ENCODE data around the gene APOL5. TPM values are rescaled to one million over a fixed set of nuclear protein-coding genes. Genes with fewer than 3 reads are reported as not detected.

APOL5 gene
- total RNA-seq, 2 donors from 2014 or later, result not detected

DNA sequence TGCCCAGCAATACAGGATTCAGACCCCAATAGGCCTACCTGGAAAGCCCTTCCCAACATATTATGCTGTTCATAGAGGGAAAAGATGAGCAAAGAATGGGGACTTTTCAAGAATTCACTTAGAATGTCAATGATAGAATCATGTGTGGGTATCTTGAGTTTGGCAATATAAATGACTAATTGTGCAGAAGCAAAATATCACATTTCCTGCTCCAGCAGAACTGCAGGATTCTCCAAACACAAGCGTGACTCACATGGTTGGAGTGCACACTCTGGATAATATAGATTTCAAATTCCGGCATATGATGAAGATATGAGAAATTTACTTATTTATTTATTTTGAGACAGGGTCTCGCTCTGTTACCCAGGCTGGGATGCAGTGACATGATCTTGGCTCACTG is 12.5 kb upstream of the APOL5 start:
- intact Hi-C loops (cut with DNase I), result no loop called here
- DNase-seq (ENCODE audit: low spot score), result no peak

DNA sequence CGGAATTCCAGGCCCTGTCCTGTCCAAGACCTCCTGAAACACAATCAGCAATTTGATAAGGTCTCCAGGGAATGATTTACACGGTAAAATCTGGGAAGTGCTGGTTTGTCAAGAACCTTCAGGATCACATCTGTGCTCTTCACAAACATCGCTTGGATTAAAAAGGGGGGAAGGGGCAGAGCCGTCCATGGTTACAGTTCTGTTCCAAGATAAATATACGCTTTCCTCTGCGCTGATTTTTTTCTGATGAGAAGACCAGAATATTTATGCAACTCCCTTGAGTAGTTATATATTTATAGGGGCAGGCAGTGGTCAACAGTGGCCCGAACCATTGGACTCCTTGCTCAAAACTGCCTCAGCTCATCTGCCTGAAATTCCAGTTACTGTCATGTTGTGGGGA is 9.2 kb upstream of the APOL5 start:
- no peak for DNase-seq (ENCODE audit: low spot score)
- intact Hi-C loops (cut with DNase I), result no loop called here

DNA sequence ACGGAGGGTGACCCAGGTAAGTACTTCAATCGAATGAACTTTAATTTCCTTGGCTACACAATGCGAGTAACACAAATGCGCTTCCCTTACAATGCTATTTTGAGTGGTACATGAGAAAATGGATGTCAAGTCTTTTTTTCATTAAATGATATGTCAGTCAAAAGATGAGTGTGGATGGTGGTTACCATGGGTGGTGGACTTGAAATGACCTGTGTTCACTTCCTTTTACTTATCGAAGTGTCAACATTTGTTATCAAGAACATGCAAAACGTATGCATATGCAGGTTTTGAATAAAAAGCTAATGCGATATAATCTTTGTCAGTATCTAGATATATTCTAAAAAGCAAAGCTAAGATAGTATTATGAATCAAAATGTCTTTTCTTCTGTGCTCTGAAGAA is 8.8 kb upstream of the APOL5 start:
- no peak for DNase-seq (ENCODE audit: low spot score)
- intact Hi-C loops (cut with DNase I), result no loop called here

DNA sequence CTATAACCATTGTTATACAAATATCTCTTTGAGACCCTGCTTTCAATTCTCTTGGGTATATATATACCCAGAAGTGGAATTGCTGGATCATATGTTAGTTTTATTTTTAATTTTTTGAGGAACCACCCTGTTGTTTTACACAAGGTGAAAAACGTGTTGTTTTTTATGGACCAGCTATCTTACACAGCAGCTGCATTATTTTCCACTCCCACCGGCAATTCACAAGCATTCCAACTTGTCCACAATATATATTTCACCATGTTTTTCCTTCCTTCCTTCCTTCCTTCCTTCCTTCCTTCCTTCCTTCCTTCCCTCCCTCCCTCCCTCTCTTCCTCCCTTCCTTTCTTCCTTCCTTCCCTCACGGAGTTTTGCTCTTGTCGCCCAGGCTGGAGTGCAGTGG is 6.3 kb upstream of the APOL5 start:
- no peak for DNase-seq (ENCODE audit: low spot score)
- intact Hi-C loops (cut with DNase I), result no loop called here

DNA sequence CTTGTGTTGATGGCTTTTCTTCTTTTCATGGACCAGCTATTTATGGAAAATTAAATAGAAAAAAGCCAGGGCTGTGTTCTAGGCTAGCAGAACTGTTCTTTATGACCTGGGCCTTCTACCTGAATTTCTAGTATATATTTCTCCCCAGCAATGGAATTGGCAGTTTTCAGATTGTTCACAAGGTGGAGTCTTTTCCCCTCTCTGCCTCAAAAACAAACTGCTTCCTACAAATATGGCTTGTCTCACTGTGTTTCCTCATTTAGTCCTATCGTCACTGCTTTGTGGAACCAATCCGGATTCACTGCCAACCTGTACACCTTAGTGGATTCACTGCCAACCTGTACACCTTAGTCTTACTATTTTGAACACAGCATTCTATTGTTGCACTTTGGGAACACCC is 5.0 kb upstream of the APOL5 start:
- no peak for DNase-seq (ENCODE audit: low spot score)
- intact Hi-C loops (cut with DNase I), result no loop called here

DNA sequence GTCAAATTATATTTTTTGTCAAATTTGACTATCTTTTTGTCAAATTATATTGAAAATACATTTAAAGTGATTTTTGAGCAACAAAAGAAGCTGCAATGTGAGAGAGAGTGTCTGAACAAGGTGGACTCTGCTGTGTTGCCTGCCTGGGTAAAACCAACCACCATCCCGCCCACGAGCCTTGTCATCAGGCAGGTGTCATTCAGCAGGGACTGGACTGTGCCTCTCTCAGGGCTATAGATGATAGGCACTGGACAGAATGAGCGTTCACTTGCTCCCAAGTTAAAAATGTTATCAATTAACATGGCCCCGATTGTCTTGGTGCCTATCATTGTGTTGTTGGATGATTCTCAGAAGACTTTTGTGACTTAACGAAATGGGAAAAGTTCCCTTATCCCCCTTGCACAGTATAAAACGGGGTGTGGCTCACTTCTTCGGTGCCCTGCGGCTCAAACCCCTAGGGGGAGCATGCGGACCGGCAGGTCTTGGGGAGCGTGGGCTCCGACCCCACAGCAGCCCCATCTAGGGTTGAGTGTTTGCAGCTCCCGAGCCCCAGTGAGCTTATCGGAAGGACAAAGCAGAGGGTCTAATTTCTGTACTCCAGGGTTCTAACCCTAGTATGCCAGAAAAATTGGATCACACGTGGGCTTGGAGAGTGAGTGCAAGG is 1.7 kb downstream of the APOL5 start:
- no peak for DNase-seq (ENCODE audit: low spot score)

DNA sequence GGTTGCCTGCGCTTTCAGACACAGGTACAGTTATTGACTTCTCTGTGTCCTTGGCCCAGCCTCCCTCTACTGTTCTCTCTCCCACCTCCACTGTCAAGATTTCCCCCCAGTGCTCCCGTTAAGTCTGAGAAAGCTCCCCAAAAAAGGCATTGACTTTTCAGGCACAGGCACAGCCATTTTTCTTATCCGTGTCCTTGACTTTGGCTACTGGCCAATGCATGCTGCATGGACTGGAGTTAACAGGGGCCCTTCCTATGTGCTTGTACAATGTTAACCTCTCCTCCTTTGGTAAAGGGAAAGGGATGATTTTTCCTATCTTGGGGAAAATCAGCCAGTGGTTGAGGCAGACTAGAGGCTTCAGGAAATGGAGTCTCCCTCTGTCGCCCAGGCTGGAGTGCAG is 4.3 kb downstream of the APOL5 start:
- intact Hi-C loops (cut with DNase I), result no loop called here
- no peak for DNase-seq (ENCODE audit: low spot score)

More for the DNA sequence above, 1.7 kb downstream of the APOL5 start:
- intact Hi-C loops (cut with DNase I), result no loop called here

DNA sequence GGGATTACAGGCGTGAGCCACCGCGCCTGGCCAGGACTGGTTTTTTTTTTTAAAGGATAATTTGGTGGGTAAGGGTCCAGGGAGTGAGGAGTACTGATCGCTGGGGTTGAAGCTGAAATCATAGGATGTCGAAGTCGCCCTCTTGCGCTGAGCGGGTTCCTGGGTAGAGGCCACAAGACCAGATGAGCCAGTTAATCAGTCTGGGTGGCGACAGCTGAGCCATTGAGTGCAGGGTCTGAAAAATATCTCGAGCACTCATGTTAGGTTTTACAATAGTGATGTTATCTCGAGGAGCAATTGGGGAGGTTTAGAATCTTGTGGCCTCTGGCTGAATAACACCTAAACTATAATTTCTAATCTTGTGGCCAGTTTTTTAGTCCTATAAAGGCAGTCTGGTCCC is 7.8 kb downstream of the APOL5 start:
- intact Hi-C loops (cut with DNase I), result no loop called here
- no peak for DNase-seq (ENCODE audit: low spot score)

DNA sequence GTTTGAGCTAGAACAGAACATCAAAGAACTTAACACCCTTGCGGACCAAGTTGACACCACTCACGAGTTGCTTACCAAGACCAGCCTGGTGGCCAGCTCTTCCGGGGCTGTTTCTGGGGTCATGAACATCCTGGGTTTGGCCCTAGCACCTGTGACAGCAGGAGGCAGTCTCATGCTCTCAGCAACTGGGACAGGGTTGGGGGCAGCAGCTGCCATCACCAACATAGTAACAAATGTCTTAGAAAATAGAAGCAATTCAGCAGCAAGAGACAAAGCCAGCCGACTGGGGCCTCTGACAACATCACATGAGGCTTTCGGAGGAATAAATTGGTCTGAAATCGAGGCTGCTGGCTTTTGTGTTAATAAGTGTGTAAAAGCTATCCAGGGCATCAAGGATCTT is 8.7 kb downstream of the APOL5 start:
- no peak for DNase-seq (ENCODE audit: low spot score)
- intact Hi-C loops (cut with DNase I), result no loop called here

DNA sequence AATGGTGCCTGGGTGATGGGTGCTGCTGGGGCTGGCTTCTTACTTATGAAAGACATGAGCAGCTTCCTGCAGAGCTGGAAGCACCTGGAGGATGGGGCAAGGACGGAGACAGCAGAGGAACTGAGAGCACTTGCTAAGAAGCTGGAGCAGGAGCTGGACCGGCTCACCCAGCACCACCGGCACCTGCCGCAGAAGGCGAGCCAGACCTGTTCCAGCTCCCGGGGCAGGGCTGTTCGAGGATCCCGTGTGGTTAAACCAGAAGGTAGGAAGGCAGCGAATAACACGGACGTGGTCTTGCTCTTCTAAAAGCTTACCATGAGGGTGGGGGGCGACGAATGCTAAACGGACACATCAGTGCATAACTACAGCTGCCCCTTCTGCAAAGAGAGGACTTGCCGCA is 9.3 kb downstream of the APOL5 start:
- DNase-seq (ENCODE audit: low spot score), result no peak
- intact Hi-C loops (cut with DNase I), result no loop called here

DNA sequence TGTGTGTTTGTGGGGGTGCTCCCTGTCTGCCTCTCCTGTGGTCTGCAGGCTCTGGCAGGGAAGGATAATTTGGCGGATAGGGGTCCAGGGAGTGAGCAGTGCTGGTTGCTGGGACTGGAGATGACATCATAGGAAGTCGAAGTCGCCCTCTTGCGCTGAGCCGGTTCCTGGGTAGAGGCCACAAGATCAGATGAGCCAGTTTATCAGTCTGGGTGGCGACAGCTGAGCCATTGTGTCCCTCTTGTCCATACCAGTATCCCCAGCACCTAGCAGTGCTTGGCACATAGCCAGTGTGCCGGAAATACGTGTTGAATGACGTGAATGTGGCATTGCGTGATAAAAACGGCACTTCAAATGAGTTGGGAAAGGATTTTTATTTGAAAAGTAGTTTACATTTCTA is 9.8 kb downstream of the APOL5 start:
- no peak for DNase-seq (ENCODE audit: low spot score)

DNA sequence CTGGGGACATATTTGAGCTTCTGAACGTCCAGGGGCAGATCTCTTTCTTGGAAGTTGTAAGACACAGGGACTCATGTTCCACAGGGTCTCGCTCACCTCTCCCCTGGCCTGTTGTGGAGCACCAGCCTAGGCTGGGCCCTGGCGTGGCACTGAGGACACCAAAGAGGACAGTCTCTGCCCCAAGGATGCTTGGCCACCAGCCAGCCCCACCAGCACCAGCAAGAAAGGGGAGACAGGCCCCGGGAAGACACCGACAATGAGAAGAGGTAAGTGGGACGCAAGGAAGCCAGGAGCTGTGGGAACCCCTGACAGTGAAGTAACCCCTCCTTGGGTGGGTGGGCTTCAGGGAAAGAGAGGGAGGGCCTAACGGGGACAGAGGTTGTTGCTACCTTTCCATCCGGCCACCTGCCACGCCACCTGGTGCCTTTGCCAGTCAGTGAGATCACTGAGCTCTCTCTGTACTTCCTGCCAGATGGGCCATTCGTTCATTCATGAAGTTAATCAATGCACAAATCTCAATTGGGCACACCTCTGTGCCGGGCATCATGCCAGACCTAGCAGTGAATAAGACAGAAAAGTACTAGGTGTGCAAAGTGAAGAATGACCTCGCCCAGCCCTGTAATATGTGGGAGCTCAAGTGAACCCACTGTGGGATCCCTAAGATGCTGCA is 11.1 kb downstream of the APOL5 start:
- intact Hi-C loops (cut with DNase I), result no loop called here

More for the DNA sequence above, 9.8 kb downstream of the APOL5 start:
- intact Hi-C loops (cut with DNase I), result no loop called here

DNA sequence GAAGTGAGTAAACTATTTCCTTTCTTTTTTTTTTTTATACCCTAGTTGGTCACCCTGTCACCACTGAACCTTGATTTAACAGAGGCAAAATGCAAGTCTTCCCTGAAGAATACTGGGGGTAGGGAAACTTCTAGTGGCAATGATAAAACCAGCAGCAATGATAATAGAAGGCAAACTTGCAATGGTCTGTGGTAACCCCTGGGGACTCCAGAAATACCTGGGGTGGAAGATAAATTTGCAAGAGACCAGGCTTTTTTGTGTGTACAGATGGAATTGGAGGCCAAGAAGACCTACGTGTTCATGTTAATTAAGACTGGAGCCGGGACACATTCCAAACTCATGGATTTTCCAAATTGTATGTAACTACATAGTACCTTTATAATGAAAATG is 11.6 kb downstream of the APOL5 start:
- intact Hi-C loops (cut with DNase I), result no loop called here
- no peak for DNase-seq (ENCODE audit: low spot score)

More for the DNA sequence above, 11.1 kb downstream of the APOL5 start:
- no peak for DNase-seq (ENCODE audit: low spot score)

DNA sequence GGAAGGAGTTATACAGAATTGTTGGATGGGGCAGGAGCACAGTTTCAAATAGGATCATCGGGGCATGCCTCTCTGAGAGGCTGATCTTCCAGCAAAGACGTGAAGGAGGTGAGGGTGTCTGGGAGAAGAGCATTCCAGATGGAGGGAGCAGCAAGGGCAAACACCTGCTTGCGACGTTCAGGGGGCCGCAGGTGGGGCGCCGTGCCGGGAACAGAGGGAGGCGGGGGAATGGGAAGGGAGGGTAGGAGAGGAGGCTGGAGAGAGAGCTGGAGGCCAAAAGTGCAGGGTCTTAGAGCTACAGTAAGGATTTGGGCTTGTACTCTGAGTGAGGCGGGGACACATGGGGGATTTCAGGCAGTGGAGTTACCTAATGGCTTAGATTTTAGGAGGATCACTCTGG is 13.6 kb downstream of the APOL5 start:
- intact Hi-C loops (cut with DNase I), result no loop called here
- no peak for DNase-seq (ENCODE audit: low spot score)

DNA sequence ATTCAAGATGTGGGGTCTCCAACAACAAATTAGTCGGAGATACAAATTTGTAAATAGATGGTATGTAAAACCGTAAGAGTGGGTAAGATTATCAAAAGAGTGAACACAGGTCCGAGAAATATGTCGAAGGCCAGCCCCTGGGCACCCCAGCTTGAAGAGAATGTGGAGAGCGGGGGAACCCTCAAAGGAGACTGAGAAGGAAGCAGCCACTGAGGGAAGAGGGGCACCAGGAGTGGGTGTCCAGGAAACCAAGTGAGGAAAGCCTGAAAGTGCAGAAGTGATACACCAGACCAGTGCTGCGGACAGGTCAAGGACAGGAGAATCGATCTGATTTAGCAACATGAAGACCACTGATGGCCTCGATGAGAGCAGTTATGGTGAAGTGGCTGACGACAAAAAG is 14.4 kb downstream of the APOL5 start:
- intact Hi-C loops (cut with DNase I), result no loop called here

DNA sequence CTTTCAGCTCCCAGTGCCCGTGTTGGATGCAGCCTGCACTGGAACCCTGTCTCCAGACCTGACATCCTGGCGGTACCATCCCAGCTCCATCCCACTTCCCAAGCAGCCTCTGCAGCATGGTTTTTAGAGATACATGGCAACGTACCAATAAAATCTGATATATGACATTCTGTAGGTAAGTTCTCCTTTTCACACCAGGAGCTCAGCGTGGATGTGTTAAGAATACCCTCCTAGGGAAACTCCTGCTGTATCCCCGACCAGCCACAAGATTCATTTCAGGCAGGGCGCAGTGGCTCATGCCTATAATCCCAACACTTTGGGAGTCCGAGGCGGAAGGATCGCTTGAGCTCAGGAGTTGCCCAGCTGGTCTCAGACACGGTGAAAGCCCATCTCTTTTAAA is 15.4 kb downstream of the APOL5 start:
- no peak for DNase-seq (ENCODE audit: low spot score)

More for the DNA sequence above, 14.4 kb downstream of the APOL5 start:
- DNase-seq (ENCODE audit: low spot score), result no peak

DNA sequence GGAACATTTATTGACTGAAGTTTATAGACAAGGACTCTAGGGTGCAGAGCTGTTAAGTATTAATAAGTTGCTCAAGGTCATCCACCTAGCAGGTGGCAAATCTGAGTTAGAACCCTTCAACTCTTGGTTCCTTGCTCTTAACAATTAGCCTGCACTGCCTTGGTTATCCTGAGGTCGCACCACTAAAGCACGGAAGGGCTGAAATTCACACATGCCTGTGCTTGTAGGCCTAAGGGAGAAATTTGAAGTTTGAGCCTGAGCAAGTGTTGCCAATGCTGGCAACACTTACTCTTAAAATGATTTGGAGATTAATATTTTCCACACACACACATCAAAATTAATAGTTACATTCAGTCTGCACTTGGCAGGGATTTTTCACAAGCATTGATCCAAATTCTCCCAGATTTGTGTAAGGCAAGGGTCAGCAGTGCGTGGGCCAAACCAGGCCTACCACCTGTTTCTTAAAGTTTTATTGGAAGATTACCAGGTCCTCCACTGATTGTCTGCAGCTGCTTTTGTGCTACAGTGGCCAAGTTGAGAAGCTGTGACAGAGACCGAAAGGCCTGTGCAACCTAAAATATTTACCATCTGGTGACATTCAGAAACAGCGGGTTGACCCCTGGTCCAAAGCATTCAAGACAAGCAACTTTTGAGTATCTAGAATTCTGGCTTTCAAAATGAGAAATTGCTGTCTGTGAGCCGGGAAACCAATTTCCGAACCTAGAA is 16.3 kb downstream of the APOL5 start:
- intact Hi-C loops (cut with DNase I), result no loop called here
- DNase-seq (ENCODE audit: low spot score), result no peak

More for the DNA sequence above, 15.4 kb downstream of the APOL5 start:
- intact Hi-C loops (cut with DNase I), result no loop called here

DNA sequence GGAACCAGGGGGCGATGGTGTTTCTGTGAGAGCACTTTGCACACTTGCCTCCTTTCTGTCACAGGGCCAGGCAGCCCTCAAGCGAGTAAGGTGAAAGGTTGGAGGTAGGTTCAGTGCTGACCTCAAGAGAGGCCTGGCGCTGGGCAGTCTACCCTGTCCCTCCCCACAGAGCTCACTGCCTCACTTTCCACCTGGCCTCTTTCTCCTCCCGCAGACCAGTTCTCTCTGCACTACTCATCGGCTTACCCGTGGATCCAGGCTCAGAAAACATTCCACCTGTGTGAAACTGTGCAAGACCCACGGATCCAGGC is 16.8 kb downstream of the APOL5 start:
- intact Hi-C loops (cut with DNase I), result no loop called here

DNA sequence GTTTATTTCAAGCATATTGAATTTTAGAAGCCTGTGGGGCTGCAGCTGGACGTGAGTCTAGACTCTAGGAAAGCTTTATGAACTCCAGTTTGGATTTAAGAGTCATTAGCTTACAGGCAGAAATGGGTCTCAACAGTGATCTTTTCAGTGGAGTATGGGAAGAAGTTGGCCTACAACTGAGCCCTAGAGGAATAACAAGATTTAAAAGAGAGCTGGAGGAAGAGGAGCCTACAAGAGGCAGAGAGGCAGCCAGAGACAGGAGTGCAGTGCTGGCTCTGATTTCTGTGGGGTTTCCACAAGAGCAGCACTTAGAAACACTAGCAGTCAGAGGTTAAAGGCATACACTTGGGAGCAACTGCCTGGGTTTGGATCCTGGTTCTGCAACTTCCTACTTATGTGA is 17.9 kb downstream of the APOL5 start:
- intact Hi-C loops (cut with DNase I), result no loop called here
- no peak for DNase-seq (ENCODE audit: low spot score)

More for the DNA sequence above, 16.8 kb downstream of the APOL5 start:
- no peak for DNase-seq (ENCODE audit: low spot score)

DNA sequence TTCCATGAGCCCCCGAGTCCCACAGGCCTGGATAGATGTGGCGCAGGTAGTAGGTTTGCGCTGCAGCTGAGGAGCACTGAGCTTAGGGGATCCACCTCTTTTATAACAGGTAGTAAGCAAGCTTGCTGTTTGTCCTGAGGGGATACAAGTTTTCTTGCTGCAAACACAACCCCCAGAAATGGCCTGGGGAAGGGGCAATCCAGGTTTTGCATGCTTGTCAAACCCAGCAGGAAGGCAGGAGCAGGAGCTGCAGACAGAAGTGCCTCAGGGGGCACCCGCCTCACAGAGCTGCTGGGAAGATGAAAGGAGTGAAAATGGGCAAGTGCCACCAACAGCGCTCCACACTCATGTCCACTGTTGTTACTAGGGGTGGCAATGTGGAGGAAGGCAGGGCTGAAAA is 18.5 kb downstream of the APOL5 start:
- no peak for DNase-seq (ENCODE audit: low spot score)
- intact Hi-C loops (cut with DNase I), result no loop called here

DNA sequence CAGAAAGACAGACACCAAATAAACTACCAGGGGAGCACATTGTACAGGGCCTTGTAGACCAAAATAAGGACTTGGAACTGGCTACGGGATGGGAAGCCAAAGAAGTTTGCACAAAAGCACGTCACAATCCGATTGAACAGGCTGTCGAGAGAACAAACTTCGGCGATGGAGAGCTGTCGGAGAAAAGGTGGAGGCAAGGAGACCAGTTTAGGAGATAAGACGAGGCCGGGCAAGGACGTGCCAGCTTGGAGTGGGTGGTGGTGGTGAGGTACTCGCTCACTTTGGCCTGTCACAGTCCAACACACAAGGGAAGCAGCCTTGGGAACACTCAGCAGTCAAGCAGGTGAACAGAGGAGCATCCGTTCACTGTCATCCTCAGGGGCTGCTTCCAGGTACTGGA is 19.0 kb downstream of the APOL5 start:
- no peak for DNase-seq (ENCODE audit: low spot score)
- intact Hi-C loops (cut with DNase I), result no loop called here

Measured in posterior vena cava (tissue), 2 donors.